ENCODE results near the gene ANKMY1.

ANKMY1 gene

GRCh38 chr2:240518981-240519380 lies 38.8 kb downstream of the ANKMY1 start:
- DNase-seq, result no peak

DNA sequence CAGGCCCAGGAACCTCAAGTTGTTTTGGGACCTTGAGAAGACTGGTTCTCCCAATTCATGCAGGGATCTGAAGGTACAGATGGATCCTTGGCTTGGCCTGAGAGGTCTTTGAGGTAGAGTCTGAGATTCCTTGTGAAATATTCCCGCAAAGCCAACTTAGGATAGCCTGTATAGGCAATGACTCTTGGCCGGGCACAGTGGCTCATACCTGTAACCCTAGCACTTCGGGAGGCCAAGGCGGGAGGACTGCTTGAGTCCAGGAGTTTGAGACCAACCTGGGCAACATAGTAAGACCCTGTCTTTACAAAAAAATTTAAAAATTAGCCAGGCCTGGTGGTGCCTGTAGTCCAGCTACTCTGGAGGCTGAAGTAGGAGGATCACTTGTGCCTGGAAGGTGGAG lies 40.4 kb downstream of the ANKMY1 start:
- DNase-seq, result no peak

DNA sequence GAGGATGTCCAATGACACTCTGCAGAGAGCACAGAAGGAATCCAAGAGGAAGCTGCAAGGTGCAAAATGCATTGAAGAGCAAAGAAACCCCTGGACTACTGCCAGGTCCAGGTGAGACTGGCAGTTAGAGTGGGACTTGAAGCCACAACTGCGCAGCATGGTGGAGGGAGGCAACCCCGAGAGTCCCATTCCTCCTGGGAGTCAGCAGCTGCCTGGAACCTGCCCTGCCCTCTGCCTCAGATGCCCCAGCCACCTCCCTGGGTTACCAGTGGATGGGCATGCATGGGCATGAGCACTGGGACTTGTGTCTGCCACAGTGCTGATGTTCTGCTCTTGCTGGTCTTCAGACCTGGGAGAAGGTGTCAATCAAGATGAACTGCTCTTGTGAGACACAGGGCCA lies 43.2 kb downstream of the ANKMY1 start:
- peak; percentile 18 for DNase-seq

GRCh38 chr2:240513549-240514287 lies 44.1 kb downstream of the ANKMY1 start:
- DNase-seq, result peak; percentile 46

DNA sequence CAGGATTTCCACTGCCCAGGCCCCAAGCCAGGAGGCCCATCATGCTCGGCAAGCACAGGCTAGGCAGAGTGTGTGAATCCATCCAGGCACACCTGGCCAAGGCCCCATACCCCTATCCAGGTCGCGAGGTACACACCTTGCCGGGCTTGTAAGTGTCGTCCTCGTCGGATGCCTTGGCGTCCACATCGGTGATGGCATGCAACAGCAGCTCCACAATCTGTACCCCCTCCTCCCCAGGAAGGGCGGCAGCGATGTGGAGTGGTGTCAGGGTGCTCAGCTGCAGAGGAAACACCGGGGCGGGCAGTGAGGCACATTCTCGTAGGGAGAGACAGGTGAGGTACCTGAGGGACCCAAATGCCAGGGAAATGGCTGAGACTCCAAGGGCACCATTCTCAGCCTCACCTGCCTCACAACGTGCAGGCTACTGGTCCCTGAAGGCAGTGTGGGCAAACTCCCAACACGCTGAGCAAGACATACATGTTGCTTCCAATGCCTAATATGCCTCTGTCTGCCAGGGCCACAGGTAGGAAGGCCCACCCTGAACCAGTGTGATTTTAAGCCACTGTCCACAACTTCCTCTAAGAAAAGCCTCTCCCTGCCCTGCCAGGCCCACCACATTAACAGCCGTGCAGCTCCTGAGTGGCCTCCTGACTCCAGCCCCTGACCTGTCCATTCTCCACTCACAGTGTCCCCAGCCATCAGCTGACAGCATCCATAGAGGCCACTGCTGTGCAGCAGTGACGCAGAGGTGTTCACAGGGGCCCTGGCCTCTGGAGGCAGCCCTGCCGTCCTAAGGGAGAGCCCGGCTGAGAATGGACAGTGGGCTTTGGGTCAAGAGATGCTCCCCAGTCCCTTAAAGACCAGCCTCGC lies 44.9 kb downstream of the ANKMY1 start:
- no peak for DNase-seq

- no peak for DNase-seq
Measured at GRCh38 chr2:240512109-240512485, 45.7 kb downstream of the ANKMY1 start.

- no peak for DNase-seq
Measured at GRCh38 chr2:240511351-240512108, 46.3 kb downstream of the ANKMY1 start.

DNA sequence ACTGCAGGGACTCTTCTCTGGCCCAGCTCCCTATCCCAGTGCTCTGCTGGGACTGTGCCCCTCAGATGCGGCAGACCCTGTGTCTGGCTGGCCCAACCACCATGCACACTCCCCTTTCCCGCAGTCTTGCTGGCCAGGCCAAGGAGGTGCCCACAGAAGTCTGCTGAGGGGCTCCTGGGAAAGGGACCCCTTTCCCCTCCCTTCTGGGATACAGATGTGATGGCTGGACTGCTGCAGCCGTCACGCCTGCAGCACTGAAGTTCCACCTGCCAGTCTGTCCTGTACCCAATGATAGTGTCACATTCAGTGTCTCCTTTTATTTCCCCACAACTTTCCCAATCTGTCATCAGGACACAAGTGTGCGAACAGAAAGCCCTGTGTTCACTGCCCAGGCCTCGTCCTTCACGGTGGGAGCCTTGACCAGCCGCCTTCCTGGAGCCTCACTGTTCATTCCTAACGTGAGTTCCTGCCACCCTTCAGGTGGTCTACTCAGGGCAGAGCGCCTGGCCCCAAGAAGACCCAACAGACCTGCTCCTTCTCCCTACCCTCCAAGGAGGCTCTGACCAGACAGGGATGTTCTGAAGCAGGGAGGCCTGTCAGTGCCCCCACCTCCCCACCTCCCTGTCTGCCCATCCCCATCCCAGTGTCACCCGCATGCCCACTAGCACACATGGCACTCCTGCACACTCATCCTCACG lies 47.1 kb downstream of the ANKMY1 start:
- no peak for DNase-seq

GRCh38 chr2:240509667-240510512 lies 47.9 kb downstream of the ANKMY1 start:
- DNase-seq, result no peak

- DNase-seq, result no peak
Measured at GRCh38 chr2:240508832-240509545, 48.8 kb downstream of the ANKMY1 start.

DNA sequence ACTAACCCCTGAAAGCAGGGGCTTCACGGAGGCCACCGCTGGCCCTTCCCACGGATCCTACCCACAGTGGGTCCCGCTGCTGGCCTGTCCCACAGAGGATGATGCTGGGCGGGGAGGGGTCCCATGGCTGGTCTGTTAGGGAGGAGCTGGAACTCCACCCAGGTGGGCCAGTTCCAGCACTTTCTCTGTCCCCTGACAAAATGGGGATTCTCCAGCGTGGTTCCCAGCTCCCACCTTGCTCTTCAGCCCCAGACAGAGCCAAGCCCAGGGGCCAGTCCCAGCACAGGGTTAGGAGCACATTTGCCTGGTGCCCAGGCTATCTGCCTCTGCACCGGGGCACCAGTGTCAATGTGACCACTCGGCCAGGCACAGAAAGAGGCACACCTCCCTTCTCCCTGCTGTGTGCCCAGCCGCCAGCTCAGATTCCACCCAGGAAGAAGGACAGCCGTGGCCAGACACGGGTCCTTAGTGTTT lies 50.0 kb downstream of the ANKMY1 start:
- DNase-seq, result no peak

DNA sequence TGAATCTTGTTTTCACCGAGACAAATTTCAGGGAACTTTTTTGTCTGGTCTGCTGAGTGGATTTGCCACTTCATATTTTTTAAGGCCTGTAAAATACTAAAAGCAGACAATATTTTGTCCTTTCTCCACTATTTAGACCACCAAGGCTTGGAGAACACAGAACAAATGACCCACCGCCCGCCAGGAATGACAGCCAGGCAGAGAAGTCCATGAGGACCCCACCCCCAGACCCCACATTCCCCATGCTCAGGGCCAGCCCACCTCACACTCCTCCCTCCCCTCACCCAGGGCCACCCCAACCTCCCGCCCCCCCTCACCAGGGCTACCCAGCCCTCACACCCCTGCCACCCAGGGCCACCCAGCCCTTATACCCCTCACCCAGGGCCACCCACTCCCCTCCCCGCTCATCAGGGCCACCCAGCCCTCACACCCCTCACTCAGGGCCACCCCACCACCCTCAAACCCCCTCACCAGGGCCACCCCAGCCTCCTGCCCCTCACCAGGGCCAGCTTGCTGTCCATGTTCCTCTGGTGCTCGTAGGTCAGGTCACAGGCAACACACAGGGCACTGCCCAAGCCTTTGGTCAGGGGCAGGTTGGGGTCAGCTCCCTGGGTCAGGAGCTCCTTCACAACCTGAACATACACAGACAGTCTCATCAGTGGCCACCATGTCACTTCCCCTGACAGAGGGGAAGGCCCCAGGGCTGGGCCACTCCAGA lies 50.6 kb downstream of the ANKMY1 start:
- no peak for DNase-seq

- DNase-seq, result no peak
Measured at GRCh38 chr2:240506406-240507059, 51.3 kb downstream of the ANKMY1 start.

- no peak for DNase-seq
Measured at GRCh38 chr2:240505910-240506309, 51.9 kb downstream of the ANKMY1 start.

- no peak for DNase-seq
Measured at GRCh38 chr2:240503848-240504247, 53.9 kb downstream of the ANKMY1 start.

DNA sequence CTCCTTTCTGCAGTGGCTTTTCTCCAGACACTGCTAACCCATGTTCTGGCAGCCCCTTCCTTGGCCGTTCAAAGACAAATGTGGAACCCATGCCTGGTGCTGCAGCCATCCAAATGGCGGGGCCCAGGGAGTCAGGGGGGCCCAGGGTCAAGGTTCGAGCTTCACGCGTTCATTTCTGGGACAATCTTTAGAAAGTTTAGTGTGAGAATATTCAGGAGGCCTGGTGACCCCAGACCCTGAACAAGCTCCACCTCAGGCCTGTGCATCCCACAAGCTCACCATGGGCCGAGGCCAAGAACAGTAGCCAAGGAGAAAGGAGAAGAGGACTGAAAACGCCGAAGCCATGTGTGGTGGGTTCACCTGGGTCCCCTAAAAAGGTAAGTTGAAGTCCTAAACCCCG lies 54.4 kb downstream of the ANKMY1 start:
- no peak for DNase-seq

DNA sequence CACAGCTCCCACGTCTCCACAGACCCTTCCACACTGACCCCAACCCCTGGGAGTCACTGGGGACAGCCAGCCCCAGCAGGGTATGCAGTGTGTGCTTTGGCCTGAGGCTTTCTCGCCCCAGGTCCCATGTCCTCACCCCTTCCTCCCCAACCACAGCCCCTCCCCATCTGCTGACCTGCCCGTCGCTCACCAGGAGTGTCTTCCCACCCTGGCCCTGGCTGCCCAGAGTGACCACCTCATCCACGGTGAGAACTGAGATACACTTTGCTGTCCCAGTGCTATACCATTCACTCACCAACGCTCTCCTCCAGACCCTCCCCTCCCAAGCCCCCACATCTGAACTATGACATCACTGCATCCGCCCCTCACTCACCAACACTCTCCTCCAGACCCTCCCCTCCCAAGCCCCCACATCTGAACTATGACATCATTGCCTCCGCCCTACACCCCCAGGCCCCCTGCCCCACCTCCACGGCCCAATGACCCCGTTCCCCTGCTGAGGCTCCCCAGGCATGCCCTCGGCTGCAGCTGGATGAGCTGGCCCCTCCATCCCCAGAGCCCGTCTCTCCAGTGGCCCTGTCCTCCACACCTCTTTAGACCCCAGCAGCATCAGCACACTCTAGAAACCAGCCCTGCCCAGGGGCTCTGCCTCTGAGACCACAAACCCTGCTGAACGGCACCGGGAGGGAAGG lies 55.2 kb downstream of the ANKMY1 start:
- no peak for DNase-seq

GRCh38 chr2:240502059-240502429 lies 55.7 kb downstream of the ANKMY1 start:
- DNase-seq, result no peak

GRCh38 chr2:240501531-240501991 lies 56.2 kb downstream of the ANKMY1 start:
- no peak for DNase-seq

Data from NCI-H69 (cell line).